Posterior cingulate gyrus (tissue), 11 donors: ENCODE data around the gene TSC22D4.

ENCODE experiments used
- DNase-seq, 10 donors: peaks; one replicate each; pipeline versions ENCODE4 v3.0.0 to v3.0.0-alpha.2; 2020 to 2021; ENCODE audit warnings: mixed read lengths in 3 of 10
- intact Hi-C: fragments of 100-400 bp; cut with DNase I; formaldehyde crosslinking; loops from one replicate; pipeline ENCODE4 v1.15.1; 2023

The TSC22D4 gene

GRCh38 chr7:100493476-100494264, 14.7 kb upstream of the TSC22D4 start:
- intact Hi-C loops, result loop anchor here (5.0 kb wide), 1 partner anchor 44 kb away; the partner anchor contains the start of gene AGFG2
- DNase-seq, result peak in 7 of 10 donors; percentile 28 to 90 (median 49)

- intact Hi-C loops, result loop anchor here (5.0 kb wide), 1 partner anchor 44 kb away; the partner anchor contains the start of gene AGFG2
- no peak for DNase-seq
These were observed 13.9 kb upstream of the TSC22D4 start for GRCh38 chr7:100492738-100493475.

- DNase-seq, result no peak
- intact Hi-C loops, result loop anchor here (5.0 kb wide), 1 partner anchor 46 kb away; the partner anchor contains the start of gene AGFG2
These were observed 12.2 kb upstream of the TSC22D4 start for GRCh38 chr7:100491192-100491578.

GRCh38 chr7:100490483-100491191, 11.6 kb upstream of the TSC22D4 start:
- no peak for DNase-seq
- intact Hi-C loops, result loop anchor here (5.0 kb wide), 1 partner anchor 47 kb away; the partner anchor contains the start of gene AGFG2

GRCh38 chr7:100489824-100490223, 10.8 kb upstream of the TSC22D4 start:
- intact Hi-C loops, result loop anchor here (5.0 kb wide), 2 partner anchors 47 to 67 kb away; partner anchors contain the start of gene AGFG2
- DNase-seq, result peak; percentile 85 to 99 (median 95)

GRCh38 chr7:100489121-100489520, 10.1 kb upstream of the TSC22D4 start:
- no peak for DNase-seq
- intact Hi-C loops, result loop anchor here (5.0 kb wide), 1 partner anchor 68 kb away; no protein-coding TSS in a partner anchor

- intact Hi-C loops, result loop anchor here (5.0 kb wide), 1 partner anchor 69 kb away; no protein-coding TSS in a partner anchor
- DNase-seq, result no peak
These were observed 9.5 kb upstream of the TSC22D4 start for GRCh38 chr7:100488333-100489095.

GRCh38 chr7:100486753-100487446, 7.9 kb upstream of the TSC22D4 start:
- intact Hi-C loops, result loop anchor here (5.0 kb wide), 1 partner anchor 70 kb away; no protein-coding TSS in a partner anchor
- DNase-seq, result peak in 1 of 10 donors; percentile 79

GRCh38 chr7:100486111-100486636, 7.2 kb upstream of the TSC22D4 start:
- no peak for DNase-seq
- intact Hi-C loops, result loop anchor here (5.0 kb wide), 1 partner anchor 71 kb away; no protein-coding TSS in a partner anchor

- intact Hi-C loops, result loop anchor here (5.0 kb wide), 1 partner anchor 72 kb away; no protein-coding TSS in a partner anchor
- no peak for DNase-seq
These were observed 6.5 kb upstream of the TSC22D4 start for GRCh38 chr7:100485471-100485876.

- intact Hi-C loops, result loop anchor here (5.0 kb wide), 1 partner anchor 73 kb away; no protein-coding TSS in a partner anchor
- no peak for DNase-seq
These were observed 5.6 kb upstream of the TSC22D4 start for GRCh38 chr7:100484673-100485045.

GRCh38 chr7:100483722-100484672, 5.0 kb upstream of the TSC22D4 start, which contains the start of gene NYAP1:
NYAP1 (plus strand) TSS chr7:100483927; CDS start chr7:100485312, 1,385 bp downstream.
- intact Hi-C loops, result no loop called here
- peak in 9 of 10 donors; percentile 50 to 95 (median 67) for DNase-seq

GRCh38 chr7:100483090-100483721, 4.2 kb upstream of the TSC22D4 start:
- DNase-seq, result peak; percentile 41 to 95 (median 68)
- intact Hi-C loops, result no loop called here

- intact Hi-C loops, result no loop called here
- DNase-seq, result no peak
These were observed 3.7 kb upstream of the TSC22D4 start for GRCh38 chr7:100482728-100483089.

GRCh38 chr7:100481466-100481865, 2.5 kb upstream of the TSC22D4 start:
- intact Hi-C loops, result no loop called here
- DNase-seq, result no peak

GRCh38 chr7:100477871-100478267, 1.1 kb downstream of the TSC22D4 start:
- DNase-seq, result no peak
- intact Hi-C loops, result loop anchor here (10.0 kb wide), 1 partner anchor 197 kb away; the partner anchor contains the start of gene GNB2
